ENCODE measurements around the gene NTRK3. TPM values are rescaled to one million over a fixed set of nuclear protein-coding genes. Genes with fewer than 3 reads are reported as not detected.

Gene NTRK3
- total RNA-seq, 2 experiments from 2014 or later, result not detected

- H3K27me3 Mint-ChIP-seq, result peaks cover 12% of the 10 kb centered on the region
- H3K9me3 Mint-ChIP-seq, result no peaks in the 10 kb centered on the region
- H3K4me3 Mint-ChIP-seq, result no peak overlapping the region
- no peaks in the 10 kb centered on the region for H3K4me1 Mint-ChIP-seq
- DNase-seq, result no peak
- ATAC-seq (ENCODE audit: low read depth), result no peak
- no peak overlapping the region for H3K27ac Mint-ChIP-seq
- H3K36me3 Mint-ChIP-seq, result no peaks in the 10 kb centered on the region
- POLR2A ChIA-PET, result no interaction called here
Observed at GRCh38 chr15:88233921-88234320, 22.6 kb downstream of the NTRK3 start.

- no peak for DNase-seq
- Mint-ChIP-seq H3K4me3 (no peak overlapping the region), H3K36me3 (no peaks in the 10 kb centered on the region), H3K27ac (no peak overlapping the region), H3K9me3 (no peaks in the 10 kb centered on the region), H3K27me3 (peaks cover 10% of the 10 kb centered on the region), H3K4me1 (no peaks in the 10 kb centered on the region)
- POLR2A ChIA-PET, result no interaction called here
- ATAC-seq (ENCODE audit: low read depth), result no peak
Observed at GRCh38 chr15:88232771-88233201, 23.8 kb downstream of the NTRK3 start.

GRCh38 chr15:88231909-88232644 lies 24.5 kb downstream of the NTRK3 start:
- H3K9me3 Mint-ChIP-seq, result no peaks in the 10 kb centered on the region
- no peak overlapping the region for H3K4me3 Mint-ChIP-seq
- H3K4me1 Mint-ChIP-seq, result no peaks in the 10 kb centered on the region
- H3K27ac Mint-ChIP-seq, result no peak overlapping the region
- DNase-seq (no peak), ATAC-seq (ENCODE audit: low read depth) (no peak)
- POLR2A ChIA-PET, result no interaction called here
- H3K27me3 Mint-ChIP-seq, result peaks cover 5% of the 10 kb centered on the region
- H3K36me3 Mint-ChIP-seq, result no peaks in the 10 kb centered on the region

GRCh38 chr15:88230823-88231222 lies 25.7 kb downstream of the NTRK3 start:
- H3K9me3 Mint-ChIP-seq, result no peaks in the 10 kb centered on the region

GRCh38 chr15:88225461-88225860 lies 31.1 kb downstream of the NTRK3 start:
- peaks cover 2% of the 10 kb centered on the region for H3K27me3 Mint-ChIP-seq
- H3K4me1 Mint-ChIP-seq, result no peaks in the 10 kb centered on the region
- POLR2A ChIA-PET, result no interaction called here
- H3K27ac Mint-ChIP-seq, result no peak overlapping the region
- H3K36me3 Mint-ChIP-seq, result no peaks in the 10 kb centered on the region
- no peaks in the 10 kb centered on the region for H3K9me3 Mint-ChIP-seq
- H3K4me3 Mint-ChIP-seq, result no peak overlapping the region
- no peak for ATAC-seq (ENCODE audit: low read depth)
- no peak for DNase-seq

More at GRCh38 chr15:88230823-88231222, 25.7 kb downstream of the NTRK3 start:
- Mint-ChIP-seq H3K27me3 (peaks cover 2% of the 10 kb centered on the region), H3K4me1 (no peaks in the 10 kb centered on the region), H3K27ac (no peak overlapping the region), H3K4me3 (no peak overlapping the region), H3K36me3 (no peaks in the 10 kb centered on the region)
- DNase-seq (no peak), ATAC-seq (ENCODE audit: low read depth) (no peak)
- POLR2A ChIA-PET, result no interaction called here

GRCh38 chr15:88223084-88223483 lies 33.5 kb downstream of the NTRK3 start:
- no peaks in the 10 kb centered on the region for H3K9me3 Mint-ChIP-seq
- no peak for ATAC-seq (ENCODE audit: low read depth)

GRCh38 chr15:88221836-88222235 lies 34.7 kb downstream of the NTRK3 start:
- peaks cover 1% of the 10 kb centered on the region for H3K27me3 Mint-ChIP-seq
- no peak for ATAC-seq (ENCODE audit: low read depth)
- H3K4me3 Mint-ChIP-seq, result no peak overlapping the region

More at GRCh38 chr15:88223084-88223483, 33.5 kb downstream of the NTRK3 start:
- POLR2A ChIA-PET, result no interaction called here
- Mint-ChIP-seq H3K4me1 (no peaks in the 10 kb centered on the region), H3K27ac (no peak overlapping the region), H3K4me3 (no peak overlapping the region), H3K36me3 (no peaks in the 10 kb centered on the region), H3K27me3 (no peaks in the 10 kb centered on the region)
- DNase-seq, result no peak

GRCh38 chr15:88220443-88221335 lies 35.9 kb downstream of the NTRK3 start:
- DNase-seq, result no peak
- ATAC-seq (ENCODE audit: low read depth), result no peak
- Mint-ChIP-seq H3K9me3 (no peaks in the 10 kb centered on the region), H3K27me3 (peaks cover 1% of the 10 kb centered on the region), H3K36me3 (no peaks in the 10 kb centered on the region), H3K4me1 (no peaks in the 10 kb centered on the region), H3K27ac (no peak overlapping the region), H3K4me3 (no peak overlapping the region)
- POLR2A ChIA-PET, result no interaction called here

More at GRCh38 chr15:88221836-88222235, 34.7 kb downstream of the NTRK3 start:
- POLR2A ChIA-PET, result no interaction called here
- no peaks in the 10 kb centered on the region for H3K4me1 Mint-ChIP-seq
- H3K36me3 Mint-ChIP-seq, result no peaks in the 10 kb centered on the region
- no peak overlapping the region for H3K27ac Mint-ChIP-seq
- H3K9me3 Mint-ChIP-seq, result no peaks in the 10 kb centered on the region
- DNase-seq, result no peak

GRCh38 chr15:88219623-88220022 lies 36.9 kb downstream of the NTRK3 start:
- H3K4me3 Mint-ChIP-seq, result no peak overlapping the region
- POLR2A ChIA-PET, result no interaction called here
- no peaks in the 10 kb centered on the region for H3K4me1 Mint-ChIP-seq
- H3K27ac Mint-ChIP-seq, result no peak overlapping the region
- H3K36me3 Mint-ChIP-seq, result no peaks in the 10 kb centered on the region
- no peak for DNase-seq
- no peaks in the 10 kb centered on the region for H3K9me3 Mint-ChIP-seq
- ATAC-seq (ENCODE audit: low read depth), result no peak
- peaks cover 1% of the 10 kb centered on the region for H3K27me3 Mint-ChIP-seq

GRCh38 chr15:88218557-88219221 lies 37.9 kb downstream of the NTRK3 start:
- H3K27ac Mint-ChIP-seq, result no peak overlapping the region
- no peaks in the 10 kb centered on the region for H3K9me3 Mint-ChIP-seq
- no peaks in the 10 kb centered on the region for H3K36me3 Mint-ChIP-seq
- no peaks in the 10 kb centered on the region for H3K4me1 Mint-ChIP-seq
- no peak overlapping the region for H3K4me3 Mint-ChIP-seq
- POLR2A ChIA-PET, result no interaction called here
- peaks cover 1% of the 10 kb centered on the region for H3K27me3 Mint-ChIP-seq
- ATAC-seq (ENCODE audit: low read depth), result no peak
- DNase-seq, result no peak

- Mint-ChIP-seq H3K27me3 (peaks cover 8% of the 10 kb centered on the region), H3K4me3 (no peak overlapping the region)
- no peak for ATAC-seq (ENCODE audit: low read depth)
Observed at GRCh38 chr15:88215066-88215648, 41.4 kb downstream of the NTRK3 start.

GRCh38 chr15:88209111-88209510 lies 47.4 kb downstream of the NTRK3 start:
- peaks cover 11% of the 10 kb centered on the region for H3K27me3 Mint-ChIP-seq
- DNase-seq (no peak), ATAC-seq (ENCODE audit: low read depth) (no peak)
- H3K4me3 Mint-ChIP-seq, result no peak overlapping the region
- POLR2A ChIA-PET, result no interaction called here
- no peaks in the 10 kb centered on the region for H3K4me1 Mint-ChIP-seq
- H3K36me3 Mint-ChIP-seq, result no peaks in the 10 kb centered on the region
- H3K27ac Mint-ChIP-seq, result no peak overlapping the region
- no peaks in the 10 kb centered on the region for H3K9me3 Mint-ChIP-seq

More at GRCh38 chr15:88215066-88215648, 41.4 kb downstream of the NTRK3 start:
- no peak for DNase-seq
- H3K36me3 Mint-ChIP-seq, result no peaks in the 10 kb centered on the region
- H3K27ac Mint-ChIP-seq, result no peak overlapping the region
- no peaks in the 10 kb centered on the region for H3K9me3 Mint-ChIP-seq
- POLR2A ChIA-PET, result no interaction called here
- H3K4me1 Mint-ChIP-seq, result no peaks in the 10 kb centered on the region

- Mint-ChIP-seq H3K36me3 (no peaks in the 10 kb centered on the region), H3K4me1 (no peaks in the 10 kb centered on the region), H3K9me3 (no peaks in the 10 kb centered on the region), H3K27ac (no peak overlapping the region), H3K4me3 (no peak overlapping the region), H3K27me3 (peaks cover 11% of the 10 kb centered on the region)
- ATAC-seq (ENCODE audit: low read depth) (no peak), DNase-seq (no peak)
- POLR2A ChIA-PET, result no interaction called here
Observed at GRCh38 chr15:88208396-88208795, 48.1 kb downstream of the NTRK3 start.

All from activated naive CD8-positive, alpha-beta T cell treated with anti-CD3 and anti-CD28 coated beads, Interleukin-2, amount 10 ng/mL, durations not matched to agents 7 days and 5 days (primary cell).